ENCODE measurements around the gene ZNF750. TPM values are rescaled to one million over a fixed set of nuclear protein-coding genes. Genes with fewer than 3 reads are reported as not detected.

Gene ZNF750
- total RNA-seq, 1 experiment from 2014 or later = not detected

- in situ Hi-C loops (cut with HindIII; ENCODE audit: low sequenced_read_pairs) = loop anchor here (5.0 kb wide), 1 partner anchor 37 kb away; no protein-coding TSS in a partner anchor
These were observed 34.4 kb upstream of the ZNF750 start for GRCh38 chr17:82874011-82874835.

DNA sequence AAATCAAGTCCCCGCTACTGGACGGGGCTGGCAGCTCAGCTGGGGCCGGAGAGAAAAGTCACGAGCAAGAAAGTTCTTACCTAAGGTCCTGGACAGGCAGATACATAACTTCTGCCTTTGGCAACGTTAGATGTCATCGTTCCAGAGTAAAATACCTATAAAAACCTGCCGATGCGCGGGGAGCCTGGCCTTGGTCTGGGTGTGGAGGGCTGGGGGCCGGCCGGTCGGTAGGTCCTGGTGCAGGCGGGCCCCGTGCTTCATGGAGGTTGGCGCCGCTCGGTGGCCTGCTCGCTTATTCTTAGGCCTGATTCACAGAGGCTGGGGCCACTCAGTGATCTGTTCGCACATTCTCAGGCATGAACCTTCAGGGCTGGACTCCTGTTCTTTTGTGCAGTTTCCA is 33.7 kb upstream of the ZNF750 start:
- no peak for DNase-seq (ENCODE audit: low spot score)
- in situ Hi-C loops (cut with HindIII; ENCODE audit: low sequenced_read_pairs) = loop anchor here (5.0 kb wide), 1 partner anchor 36 kb away; no protein-coding TSS in a partner anchor

More at GRCh38 chr17:82874011-82874835, 34.4 kb upstream of the ZNF750 start:
- no peak for DNase-seq (ENCODE audit: low spot score)

DNA sequence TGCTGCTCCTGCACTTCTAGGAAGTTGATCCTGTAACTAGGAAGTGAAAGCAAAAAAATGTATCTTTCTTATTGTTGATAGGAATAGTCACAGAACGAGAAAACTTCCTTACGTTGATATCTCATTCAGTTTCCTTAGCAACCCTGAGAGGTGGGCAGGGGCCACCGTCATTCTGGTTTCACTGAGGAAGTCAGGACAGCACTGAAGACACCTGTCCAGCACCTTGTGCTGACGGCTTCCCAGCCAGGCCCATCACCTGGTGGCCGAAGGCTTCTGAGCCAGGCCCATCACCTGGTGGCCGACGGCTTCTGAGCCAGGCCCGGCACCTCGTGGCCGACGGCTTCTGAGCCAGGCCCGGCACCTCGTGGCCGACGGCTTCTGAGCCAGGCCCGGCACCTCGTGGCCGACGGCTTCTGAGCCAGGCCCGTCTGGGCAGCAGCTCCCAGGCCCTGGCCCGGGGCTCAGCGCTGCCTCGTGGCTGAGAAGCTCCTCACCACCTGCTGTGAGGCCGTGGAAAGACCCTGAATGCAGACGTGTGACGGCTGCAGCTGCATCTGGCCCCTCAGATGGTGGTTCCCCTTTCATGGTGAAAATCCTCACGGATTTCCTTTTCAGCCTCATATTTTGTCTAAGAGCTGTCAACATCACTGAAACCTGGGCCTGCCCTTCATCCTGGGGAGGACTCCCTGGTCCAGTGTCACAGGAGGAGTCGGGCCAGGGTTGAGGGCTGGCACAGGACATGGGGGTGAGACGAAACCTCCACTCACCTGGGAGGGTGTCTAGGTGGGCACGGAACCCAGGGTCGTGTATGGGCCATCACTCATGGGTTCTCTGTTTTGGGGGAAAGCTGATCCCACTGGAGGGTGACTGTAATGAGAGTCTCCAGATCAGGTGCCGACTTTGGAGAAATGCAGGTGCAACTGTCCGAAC is 33.0 kb upstream of the ZNF750 start:
- in situ Hi-C loops (cut with HindIII; ENCODE audit: low sequenced_read_pairs) = loop anchor here (5.0 kb wide), 1 partner anchor 36 kb away; no protein-coding TSS in a partner anchor
- no peak for DNase-seq (ENCODE audit: low spot score)

- in situ Hi-C loops (cut with HindIII; ENCODE audit: low sequenced_read_pairs) = loop anchor here (5.0 kb wide), 1 partner anchor 35 kb away; no protein-coding TSS in a partner anchor
- DNase-seq (ENCODE audit: low spot score) = no peak
These were observed 32.1 kb upstream of the ZNF750 start for GRCh38 chr17:82871776-82872561.

GRCh38 chr17:82871056-82871775 is 31.4 kb upstream of the ZNF750 start:
- no peak for DNase-seq (ENCODE audit: low spot score)
- in situ Hi-C loops (cut with HindIII; ENCODE audit: low sequenced_read_pairs) = loop anchor here (5.0 kb wide), 1 partner anchor 34 kb away; no protein-coding TSS in a partner anchor

DNA sequence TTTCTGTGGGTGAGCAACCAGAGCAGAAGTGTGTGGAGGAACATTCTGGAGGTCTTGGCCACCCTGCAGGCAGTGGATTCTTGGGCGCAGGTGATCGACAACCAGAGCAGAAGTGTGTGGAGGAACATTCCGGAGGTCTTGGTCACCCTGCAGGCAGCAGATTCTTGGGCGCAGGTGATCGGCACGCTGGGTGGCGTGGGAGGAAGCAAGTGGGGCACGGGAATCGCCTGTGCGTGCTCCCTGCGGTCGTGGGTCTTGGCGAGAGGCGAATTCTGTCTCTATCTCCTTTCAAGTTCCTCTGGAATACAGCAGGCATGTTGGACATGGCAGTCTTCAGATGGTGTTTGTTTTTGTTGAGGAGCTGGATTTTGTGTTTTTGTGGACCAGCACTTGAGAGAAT is 30.7 kb upstream of the ZNF750 start:
- no peak for DNase-seq (ENCODE audit: low spot score)
- in situ Hi-C loops (cut with HindIII; ENCODE audit: low sequenced_read_pairs) = loop anchor here (5.0 kb wide), 1 partner anchor 33 kb away; no protein-coding TSS in a partner anchor

DNA sequence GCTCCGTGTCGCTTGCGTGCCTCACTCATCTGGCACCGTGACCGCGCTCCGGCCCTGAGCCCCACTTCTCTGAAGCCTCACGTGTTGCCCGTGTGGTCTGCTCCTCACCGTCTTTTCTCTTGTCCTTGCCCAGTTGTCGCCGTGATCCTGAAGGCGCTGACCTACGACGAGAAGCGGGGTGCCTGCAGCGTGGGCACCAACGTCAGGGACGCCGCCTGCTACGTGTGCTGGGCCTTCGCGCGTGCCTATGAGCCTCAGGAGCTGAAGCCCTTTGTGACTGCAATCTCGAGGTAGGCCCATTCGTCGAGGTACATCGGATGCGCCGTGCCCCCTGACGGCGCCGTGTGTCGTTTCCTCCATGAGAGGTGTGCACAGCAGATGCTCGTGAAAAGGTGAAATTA is 30.3 kb upstream of the ZNF750 start:
- in situ Hi-C loops (cut with HindIII; ENCODE audit: low sequenced_read_pairs) = loop anchor here (5.0 kb wide), 1 partner anchor 33 kb away; no protein-coding TSS in a partner anchor
- DNase-seq (ENCODE audit: low spot score) = no peak

DNA sequence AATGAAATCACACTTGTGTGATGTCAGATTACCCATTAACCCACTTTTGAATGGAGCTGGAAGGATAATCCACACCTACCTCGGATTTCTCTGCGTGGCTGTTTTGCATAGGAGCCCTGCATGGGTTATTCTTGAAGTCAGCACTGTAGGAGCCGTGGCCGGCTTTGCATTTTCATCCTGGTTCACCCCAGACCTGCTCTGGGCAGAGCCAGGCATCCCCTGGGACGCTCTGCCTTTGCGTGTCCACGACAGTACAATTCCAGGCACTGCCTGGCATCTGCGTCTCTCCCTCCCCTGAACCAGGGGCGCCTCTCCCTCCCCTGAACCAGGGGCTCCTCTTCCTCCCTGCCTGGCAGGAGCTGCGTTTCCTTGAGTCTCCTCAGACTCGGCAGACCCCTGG is 29.7 kb upstream of the ZNF750 start:
- in situ Hi-C loops (cut with HindIII; ENCODE audit: low sequenced_read_pairs) = no loop called here
- no peak for DNase-seq (ENCODE audit: low spot score)

DNA sequence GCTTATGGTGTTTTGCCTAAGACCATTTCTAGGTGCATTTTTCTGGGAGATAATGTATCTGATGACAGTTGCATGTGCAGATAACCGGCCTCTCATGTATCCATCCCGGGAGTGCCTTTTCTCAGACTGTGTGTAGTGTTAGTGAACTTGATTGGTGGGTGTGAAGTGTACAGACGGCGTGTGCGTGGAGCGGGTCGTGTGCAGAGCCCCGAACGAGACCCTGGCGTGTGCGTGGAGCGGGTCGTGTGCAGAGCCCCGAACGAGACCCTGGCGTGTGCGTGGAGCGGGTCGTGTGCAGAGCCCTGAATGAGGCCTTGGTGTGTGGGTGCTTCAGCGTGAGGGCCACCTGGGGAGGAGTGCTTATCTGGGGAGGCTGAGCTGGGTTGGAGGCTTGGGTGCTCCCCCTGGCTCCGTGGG is 28.9 kb upstream of the ZNF750 start:
- no peak for DNase-seq (ENCODE audit: low spot score)
- in situ Hi-C loops (cut with HindIII; ENCODE audit: low sequenced_read_pairs) = no loop called here

- in situ Hi-C loops (cut with HindIII; ENCODE audit: low sequenced_read_pairs) = no loop called here
- no peak for DNase-seq (ENCODE audit: low spot score)
These were observed 28.0 kb upstream of the ZNF750 start for GRCh38 chr17:82867763-82868325.

DNA sequence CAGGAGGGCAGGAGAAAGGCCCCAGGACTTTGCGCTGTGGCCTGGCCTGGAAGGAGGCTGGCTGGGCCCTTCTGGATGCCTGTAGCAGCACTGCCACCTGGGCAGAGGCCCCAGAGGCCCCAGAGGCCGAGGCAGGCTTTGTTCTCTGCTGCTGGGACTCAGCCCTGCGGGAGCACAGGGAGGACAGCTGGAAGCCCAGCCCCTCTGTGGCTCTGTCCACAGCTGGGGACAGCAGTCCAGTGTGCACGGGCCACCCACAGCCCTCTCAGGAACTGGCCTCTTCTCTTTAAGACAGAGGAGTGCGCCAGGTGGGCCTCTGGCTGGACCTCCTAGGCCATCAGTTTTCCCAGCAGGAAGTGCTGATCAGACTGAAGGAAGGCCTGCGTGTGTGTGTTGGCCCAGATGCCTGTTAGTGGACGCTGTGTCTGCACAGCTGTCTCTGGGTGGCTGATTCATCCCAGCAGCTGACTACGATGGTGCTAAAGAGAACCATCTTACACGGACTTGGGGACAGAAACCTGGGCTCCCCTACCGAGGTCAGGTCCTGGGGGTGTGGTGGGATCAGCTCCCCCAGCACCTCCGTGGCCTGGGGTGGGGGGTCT is 26.9 kb upstream of the ZNF750 start:
- DNase-seq (ENCODE audit: low spot score) = no peak
- in situ Hi-C loops (cut with HindIII; ENCODE audit: low sequenced_read_pairs) = no loop called here

DNA sequence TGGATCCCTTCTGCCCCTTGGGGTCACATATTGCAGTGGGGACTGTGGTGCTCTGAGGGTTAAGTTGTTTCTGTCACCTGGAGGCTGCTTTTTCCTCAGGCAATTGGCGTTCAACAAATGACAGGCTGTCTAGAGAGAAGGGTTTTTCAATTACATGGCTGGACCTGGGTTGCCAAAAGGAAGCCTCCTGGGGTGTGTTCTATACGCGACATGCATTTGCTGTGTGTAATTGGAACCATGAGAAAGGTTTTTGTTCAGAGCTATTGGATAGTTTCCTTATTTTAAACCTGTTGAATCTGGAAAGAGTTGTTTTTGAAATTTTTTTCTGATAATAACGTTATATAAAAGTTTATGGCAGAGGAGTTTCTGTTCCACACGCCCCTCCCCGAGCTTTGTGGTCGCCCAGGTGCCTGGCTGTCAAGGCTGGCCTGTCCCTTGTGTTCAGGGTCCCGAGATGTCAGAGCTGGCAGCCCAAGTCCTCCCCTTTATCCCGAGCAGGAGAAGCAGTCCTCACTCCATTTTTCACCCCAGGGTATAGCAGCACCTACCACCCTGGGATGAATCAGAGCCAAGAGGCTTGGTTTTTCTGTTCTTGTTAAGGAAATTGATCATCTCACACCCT is 26.1 kb upstream of the ZNF750 start:
- DNase-seq (ENCODE audit: low spot score) = no peak
- in situ Hi-C loops (cut with HindIII; ENCODE audit: low sequenced_read_pairs) = no loop called here

- DNase-seq (ENCODE audit: low spot score) = no peak
- in situ Hi-C loops (cut with HindIII; ENCODE audit: low sequenced_read_pairs) = no loop called here
These were observed 25.5 kb upstream of the ZNF750 start for GRCh38 chr17:82865274-82865673.

DNA sequence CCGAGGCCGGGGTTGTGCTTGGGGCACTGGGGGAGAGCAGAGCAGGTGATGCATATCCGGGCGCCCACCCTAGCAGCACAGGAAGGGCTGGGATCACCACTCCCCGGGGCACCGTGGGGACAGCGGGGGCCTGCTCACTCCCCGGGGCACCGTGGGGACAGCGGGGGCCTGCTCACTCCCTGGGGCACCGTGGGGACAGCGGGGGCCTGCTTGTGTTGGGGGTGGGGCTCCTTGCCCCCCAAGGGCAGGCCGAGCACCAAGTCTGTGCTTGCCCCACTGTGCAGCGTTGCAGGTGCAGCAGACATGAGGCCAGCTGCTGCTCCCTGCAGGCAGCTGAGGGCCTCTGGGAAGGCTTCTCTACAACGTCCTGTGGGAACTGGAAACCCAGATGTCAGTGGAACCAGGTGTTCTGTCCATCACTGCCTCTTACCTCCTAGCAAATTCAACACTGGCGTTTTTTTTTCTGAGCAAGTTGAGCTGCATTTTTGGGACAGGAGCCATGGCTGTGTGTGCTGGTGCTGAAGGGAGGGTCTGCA is 25.0 kb upstream of the ZNF750 start:
- DNase-seq (ENCODE audit: low spot score) = no peak
- in situ Hi-C loops (cut with HindIII; ENCODE audit: low sequenced_read_pairs) = no loop called here

DNA sequence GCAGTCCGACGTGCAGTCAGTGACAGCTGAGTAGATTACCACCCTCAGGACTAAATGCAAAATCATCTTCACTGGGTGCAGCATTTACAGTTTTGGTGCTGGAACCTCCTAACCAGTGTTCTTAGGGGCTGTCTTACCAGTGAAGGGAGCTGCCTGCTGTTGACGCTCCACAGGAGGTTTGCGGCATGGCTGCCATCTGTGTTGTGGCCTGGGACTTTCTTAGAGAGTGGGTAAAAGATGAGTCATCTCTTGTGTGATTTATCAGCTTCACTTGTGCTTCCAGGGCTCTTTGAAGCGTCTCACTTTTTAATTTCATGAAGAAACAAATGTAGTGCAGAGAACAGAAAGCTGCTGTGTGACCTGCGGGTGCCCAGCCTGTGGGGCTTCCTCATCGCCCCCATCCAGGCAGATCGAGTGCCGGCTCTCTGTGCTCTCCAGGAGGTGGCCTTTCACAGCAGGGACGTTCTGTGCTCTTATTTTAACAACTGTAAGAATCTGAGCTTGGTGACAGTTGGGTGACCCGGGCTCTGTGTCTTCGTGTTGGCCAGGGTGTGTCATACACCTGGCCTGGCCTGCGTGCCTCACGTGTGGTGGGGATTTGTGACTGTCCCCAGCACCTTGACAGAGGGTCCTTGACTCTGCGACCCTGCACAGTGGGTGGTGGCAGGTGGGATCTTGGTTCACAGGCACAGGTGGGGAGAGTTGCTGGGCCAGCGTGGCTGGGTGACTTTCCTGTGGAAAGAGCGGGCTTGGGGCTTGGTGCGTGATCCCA is 24.3 kb upstream of the ZNF750 start:
- in situ Hi-C loops (cut with HindIII; ENCODE audit: low sequenced_read_pairs) = no loop called here
- no peak for DNase-seq (ENCODE audit: low spot score)

- no peak for DNase-seq (ENCODE audit: low spot score)
- in situ Hi-C loops (cut with HindIII; ENCODE audit: low sequenced_read_pairs) = no loop called here
These were observed 23.6 kb upstream of the ZNF750 start for GRCh38 chr17:82863383-82863940.

Measured in G401 (cell line).